HepG2 (cell line): ENCODE results near the gene RGS14. TPM values are rescaled to one million over a fixed set of nuclear protein-coding genes. Genes with fewer than 3 reads are reported as not detected.

Experiments used
- AGO2 ChIP-seq: fragments of 200-400 bp; formaldehyde crosslinking; optimal IDR thresholded peaks from 2 replicates; pipeline ENCODE3; 2017; ENCODE audit warnings: mild to moderate bottlenecking, low read depth, low read length, moderate library complexity
- BRD4 ChIP-seq: sonication (generic); formaldehyde crosslinking; IDR thresholded peaks from 2 replicates; pipeline ENCODE4 v1.4.0; 2020; ENCODE audit warnings: missing genetic modification reagents
- FOXK2 ChIP-seq: fragments of 450-650 bp; IDR thresholded peaks from 2 replicates; pipeline ENCODE4 v1.6.1; 2016
- HMG20A ChIP-seq: IDR thresholded peaks from 2 replicates; pipeline ENCODE4 v1.6.1; 2016; ENCODE audit warnings: borderline replicate concordance
- JUNB ChIP-seq: sonication (generic); formaldehyde crosslinking; IDR thresholded peaks from 2 replicates; pipeline ENCODE4 v1.8.0; 2022; ENCODE audit warnings: missing genetic modification reagents, mild to moderate bottlenecking, borderline replicate concordance
- MYC ChIP-seq: sonication (generic); formaldehyde crosslinking; IDR thresholded peaks from 2 replicates; pipeline ENCODE4 v1.9.0; 2021; ENCODE audit warnings: missing genetic modification reagents, borderline replicate concordance
- NAIF1 ChIP-seq: sonication (generic); formaldehyde crosslinking; IDR thresholded peaks from 2 replicates; pipeline ENCODE4 v1.5.0; 2020; ENCODE audit warnings: mild to moderate bottlenecking, missing genetic modification reagents, borderline replicate concordance
- PHF8 ChIP-seq: sonication (generic); formaldehyde crosslinking; IDR thresholded peaks from 2 replicates; pipeline ENCODE4 v1.5.0; 2020; ENCODE audit warnings: missing genetic modification reagents
- SSRP1 ChIP-seq: IDR thresholded peaks from 2 replicates; pipeline ENCODE4 v1.6.1; 2016; ENCODE audit warnings: control low read depth
- STAG1 ChIP-seq: sonication (generic); formaldehyde crosslinking; IDR thresholded peaks from 2 replicates; pipeline ENCODE4 v1.4.0; 2020; ENCODE audit warnings: missing genetic modification reagents
- ZBTB1 ChIP-seq: sonication (generic); formaldehyde crosslinking; IDR thresholded peaks from 2 replicates; pipeline ENCODE4 v1.4.0; 2020; ENCODE audit warnings: missing genetic modification reagents, borderline replicate concordance
- ZNF317 ChIP-seq: sonication (generic); formaldehyde crosslinking; IDR thresholded peaks from 2 replicates; pipeline ENCODE4 v1.5.0; 2020; ENCODE audit warnings: mild to moderate bottlenecking, missing genetic modification reagents
- polyA plus RNA-seq, 8 experiments: library from polyadenylated mRNA; depleted of rRNA in 3 of 8; stranded (reverse) in 7 of 8; unstranded in 1 of 8; fragments of >200 nt; fragmentation: Illumina TruSeq in 4 of 8; extraction: Trizol in 4 of 8; gene quantifications; 2 replicates each; pipeline versions ENCODE4 v1.2.1 to v1.2.3, GENCODE V29; 2011 to 2016; ENCODE audit warnings: low read depth in 4 of 8, missing spikeins in 1 of 8, mixed read lengths in 1 of 8; ENCODE audit not compliant: insufficient read depth in 1 of 8
- total RNA-seq, 5 experiments: library from RNA; depleted of rRNA; stranded (reverse); fragments of >200 nt; fragmentation: Illumina TruSeq; extraction: Trizol; gene quantifications; 2 replicates each; pipeline ENCODE4 v1.2.3, GENCODE V29; 2016; ENCODE audit warnings: low read depth in 1 of 5
- TF ChIP-seq, protein P1 (sequence below): sonication (generic); formaldehyde crosslinking; IDR thresholded peaks from 2 replicates; pipeline ENCODE4 v1.4.0; 2020; ENCODE audit warnings: missing genetic modification reagents, borderline replicate concordance
- TF ChIP-seq, protein P2 (sequence below): IDR thresholded peaks from 2 replicates; pipeline ENCODE4 v1.6.1; 2016; ENCODE audit warnings: mild to moderate bottlenecking, missing biosample characterization, missing genetic modification reagents
- TF ChIP-seq, protein P3 (sequence below): sonication (generic); formaldehyde crosslinking; IDR thresholded peaks from 2 replicates; pipeline ENCODE4 v1.5.1; 2020; ENCODE audit warnings: mild to moderate bottlenecking, missing genetic modification reagents, moderate library complexity
- TF ChIP-seq, protein P4 (sequence below): sonication (generic); formaldehyde crosslinking; IDR thresholded peaks from 2 replicates; pipeline ENCODE4 v1.8.0; 2022; ENCODE audit warnings: mild to moderate bottlenecking, missing genetic modification reagents, moderate library complexity
- TF ChIP-seq, protein P5 (sequence below), 2 experiments: sonication (generic) in 1 of 2; formaldehyde crosslinking in 1 of 2; IDR thresholded peaks; 2 replicates each; pipeline versions ENCODE4 v1.5.1 to v1.6.1; 2011 to 2020; ENCODE audit warnings: borderline replicate concordance in 1 of 2, low read depth in 1 of 2, low read length in 1 of 2, mild to moderate bottlenecking in 1 of 2, missing genetic modification reagents in 1 of 2, moderate library complexity in 1 of 2
- TF ChIP-seq, protein P6 (sequence below): sonication (generic); formaldehyde crosslinking; IDR thresholded peaks from 2 replicates; pipeline ENCODE4 v1.4.0; 2020; ENCODE audit warnings: missing genetic modification reagents, mild to moderate bottlenecking, borderline replicate concordance

The RGS14 gene
- total and polyA plus RNA-seq, 2 of the 13 experiments (the other 11 are each of a cell fraction or from before 2014, with no cell fraction given): 11.1 to 17.2 TPM

DNA sequence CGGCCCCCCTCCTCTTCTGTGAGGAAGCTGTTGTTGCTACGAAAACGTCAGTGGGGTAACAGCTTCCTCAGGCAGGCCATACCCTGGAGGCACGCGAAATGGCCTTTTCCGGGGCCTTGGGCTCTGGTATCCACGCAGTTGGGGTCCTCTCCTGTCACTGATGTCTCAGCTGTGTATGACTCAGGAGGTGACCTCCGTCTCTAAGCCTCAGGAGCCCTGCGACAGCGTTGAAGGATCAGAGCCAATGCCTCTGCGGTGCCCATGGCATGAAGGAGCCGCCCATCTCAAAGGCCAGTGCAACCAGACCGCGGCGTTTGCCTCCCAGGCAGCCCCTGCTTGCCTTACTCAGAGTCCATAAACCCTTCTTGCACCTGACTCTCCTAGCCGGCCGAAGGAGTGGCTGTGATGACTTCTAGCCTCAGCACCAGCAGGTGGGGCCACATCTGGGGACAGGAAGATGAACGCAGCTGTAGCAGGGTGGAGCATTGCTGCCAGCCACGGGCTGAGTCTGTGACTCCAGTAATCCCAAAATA is 45.0 kb upstream of the RGS14 start (continued):
- TF ChIP-seq ZBTB1 (CRISPR knock-in tag): no peak
- TF ChIP-seq MYC (CRISPR knock-in tag): no peak
- TF ChIP-seq, protein P1, sequence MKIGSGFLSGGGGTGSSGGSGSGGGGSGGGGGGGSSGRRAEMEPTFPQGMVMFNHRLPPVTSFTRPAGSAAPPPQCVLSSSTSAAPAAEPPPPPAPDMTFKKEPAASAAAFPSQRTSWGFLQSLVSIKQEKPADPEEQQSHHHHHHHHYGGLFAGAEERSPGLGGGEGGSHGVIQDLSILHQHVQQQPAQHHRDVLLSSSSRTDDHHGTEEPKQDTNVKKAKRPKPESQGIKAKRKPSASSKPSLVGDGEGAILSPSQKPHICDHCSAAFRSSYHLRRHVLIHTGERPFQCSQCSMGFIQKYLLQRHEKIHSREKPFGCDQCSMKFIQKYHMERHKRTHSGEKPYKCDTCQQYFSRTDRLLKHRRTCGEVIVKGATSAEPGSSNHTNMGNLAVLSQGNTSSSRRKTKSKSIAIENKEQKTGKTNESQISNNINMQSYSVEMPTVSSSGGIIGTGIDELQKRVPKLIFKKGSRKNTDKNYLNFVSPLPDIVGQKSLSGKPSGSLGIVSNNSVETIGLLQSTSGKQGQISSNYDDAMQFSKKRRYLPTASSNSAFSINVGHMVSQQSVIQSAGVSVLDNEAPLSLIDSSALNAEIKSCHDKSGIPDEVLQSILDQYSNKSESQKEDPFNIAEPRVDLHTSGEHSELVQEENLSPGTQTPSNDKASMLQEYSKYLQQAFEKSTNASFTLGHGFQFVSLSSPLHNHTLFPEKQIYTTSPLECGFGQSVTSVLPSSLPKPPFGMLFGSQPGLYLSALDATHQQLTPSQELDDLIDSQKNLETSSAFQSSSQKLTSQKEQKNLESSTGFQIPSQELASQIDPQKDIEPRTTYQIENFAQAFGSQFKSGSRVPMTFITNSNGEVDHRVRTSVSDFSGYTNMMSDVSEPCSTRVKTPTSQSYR (CRISPR knock-in tag): no peak
- TF ChIP-seq, protein P2, sequence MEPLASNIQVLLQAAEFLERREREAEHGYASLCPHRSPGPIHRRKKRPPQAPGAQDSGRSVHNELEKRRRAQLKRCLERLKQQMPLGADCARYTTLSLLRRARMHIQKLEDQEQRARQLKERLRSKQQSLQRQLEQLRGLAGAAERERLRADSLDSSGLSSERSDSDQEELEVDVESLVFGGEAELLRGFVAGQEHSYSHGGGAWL (CRISPR knock-in tag): no peak
- TF ChIP-seq NAIF1: no peak
- no peak for TF ChIP-seq PHF8
- TF ChIP-seq HMG20A (CRISPR knock-in tag): no peak
- no peak for TF ChIP-seq SSRP1 (CRISPR knock-in tag)
- 0 out of 2 replicates have a peak, but pooled peaks have one; percentile 66 for TF ChIP-seq BRD4 (CRISPR knock-in tag)
- TF ChIP-seq, protein P3, sequence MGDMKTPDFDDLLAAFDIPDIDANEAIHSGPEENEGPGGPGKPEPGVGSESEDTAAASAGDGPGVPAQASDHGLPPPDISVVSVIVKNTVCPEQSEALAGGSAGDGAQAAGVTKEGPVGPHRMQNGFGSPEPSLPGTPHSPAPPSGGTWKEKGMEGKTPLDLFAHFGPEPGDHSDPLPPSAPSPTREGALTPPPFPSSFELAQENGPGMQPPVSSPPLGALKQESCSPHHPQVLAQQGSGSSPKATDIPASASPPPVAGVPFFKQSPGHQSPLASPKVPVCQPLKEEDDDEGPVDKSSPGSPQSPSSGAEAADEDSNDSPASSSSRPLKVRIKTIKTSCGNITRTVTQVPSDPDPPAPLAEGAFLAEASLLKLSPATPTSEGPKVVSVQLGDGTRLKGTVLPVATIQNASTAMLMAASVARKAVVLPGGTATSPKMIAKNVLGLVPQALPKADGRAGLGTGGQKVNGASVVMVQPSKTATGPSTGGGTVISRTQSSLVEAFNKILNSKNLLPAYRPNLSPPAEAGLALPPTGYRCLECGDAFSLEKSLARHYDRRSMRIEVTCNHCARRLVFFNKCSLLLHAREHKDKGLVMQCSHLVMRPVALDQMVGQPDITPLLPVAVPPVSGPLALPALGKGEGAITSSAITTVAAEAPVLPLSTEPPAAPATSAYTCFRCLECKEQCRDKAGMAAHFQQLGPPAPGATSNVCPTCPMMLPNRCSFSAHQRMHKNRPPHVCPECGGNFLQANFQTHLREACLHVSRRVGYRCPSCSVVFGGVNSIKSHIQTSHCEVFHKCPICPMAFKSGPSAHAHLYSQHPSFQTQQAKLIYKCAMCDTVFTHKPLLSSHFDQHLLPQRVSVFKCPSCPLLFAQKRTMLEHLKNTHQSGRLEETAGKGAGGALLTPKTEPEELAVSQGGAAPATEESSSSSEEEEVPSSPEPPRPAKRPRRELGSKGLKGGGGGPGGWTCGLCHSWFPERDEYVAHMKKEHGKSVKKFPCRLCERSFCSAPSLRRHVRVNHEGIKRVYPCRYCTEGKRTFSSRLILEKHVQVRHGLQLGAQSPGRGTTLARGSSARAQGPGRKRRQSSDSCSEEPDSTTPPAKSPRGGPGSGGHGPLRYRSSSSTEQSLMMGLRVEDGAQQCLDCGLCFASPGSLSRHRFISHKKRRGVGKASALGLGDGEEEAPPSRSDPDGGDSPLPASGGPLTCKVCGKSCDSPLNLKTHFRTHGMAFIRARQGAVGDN: peak; percentile 58; the same call in 1 of the 2 replicates
- TF ChIP-seq AGO2: no peak
- TF ChIP-seq, protein P4, sequence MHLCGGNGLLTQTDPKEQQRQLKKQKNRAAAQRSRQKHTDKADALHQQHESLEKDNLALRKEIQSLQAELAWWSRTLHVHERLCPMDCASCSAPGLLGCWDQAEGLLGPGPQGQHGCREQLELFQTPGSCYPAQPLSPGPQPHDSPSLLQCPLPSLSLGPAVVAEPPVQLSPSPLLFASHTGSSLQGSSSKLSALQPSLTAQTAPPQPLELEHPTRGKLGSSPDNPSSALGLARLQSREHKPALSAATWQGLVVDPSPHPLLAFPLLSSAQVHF: 0 out of 2 replicates have a peak, but pooled peaks have one; percentile 1
- 0 out of 2 replicates have a peak, but pooled peaks have one; percentile 3 for TF ChIP-seq STAG1 (CRISPR knock-in tag)
- no peak for TF ChIP-seq JUNB (CRISPR knock-in tag)
- no peak for TF ChIP-seq ZNF317 (CRISPR knock-in tag)
- TF ChIP-seq FOXK2: no peak
- TF ChIP-seq, protein P5, sequence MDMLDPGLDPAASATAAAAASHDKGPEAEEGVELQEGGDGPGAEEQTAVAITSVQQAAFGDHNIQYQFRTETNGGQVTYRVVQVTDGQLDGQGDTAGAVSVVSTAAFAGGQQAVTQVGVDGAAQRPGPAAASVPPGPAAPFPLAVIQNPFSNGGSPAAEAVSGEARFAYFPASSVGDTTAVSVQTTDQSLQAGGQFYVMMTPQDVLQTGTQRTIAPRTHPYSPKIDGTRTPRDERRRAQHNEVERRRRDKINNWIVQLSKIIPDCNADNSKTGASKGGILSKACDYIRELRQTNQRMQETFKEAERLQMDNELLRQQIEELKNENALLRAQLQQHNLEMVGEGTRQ (IDR thresholded peaks at IDR 0.05; ENCODE audit: low read depth, low read length): no peak
- TF ChIP-seq, protein P5 (CRISPR knock-in tag; IDR thresholded peaks at IDR 0.05; ENCODE audit: borderline replicate concordance): no peak
- TF ChIP-seq, protein P6, sequence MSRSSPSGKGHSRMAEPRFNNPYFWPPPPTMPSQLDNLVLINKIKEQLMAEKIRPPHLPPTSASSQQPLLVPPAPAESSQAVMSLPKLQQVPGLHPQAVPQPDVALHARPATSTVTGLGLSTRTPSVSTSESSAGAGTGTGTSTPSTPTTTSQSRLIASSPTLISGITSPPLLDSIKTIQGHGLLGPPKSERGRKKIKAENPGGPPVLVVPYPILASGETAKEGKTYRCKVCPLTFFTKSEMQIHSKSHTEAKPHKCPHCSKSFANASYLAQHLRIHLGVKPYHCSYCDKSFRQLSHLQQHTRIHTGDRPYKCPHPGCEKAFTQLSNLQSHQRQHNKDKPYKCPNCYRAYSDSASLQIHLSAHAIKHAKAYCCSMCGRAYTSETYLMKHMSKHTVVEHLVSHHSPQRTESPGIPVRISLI (CRISPR knock-in tag): no peak
